RPMI7951 (cell line): ENCODE measurements around the gene PNMA8C. TPM values are rescaled to one million over a fixed set of nuclear protein-coding genes. Genes with fewer than 3 reads are reported as not detected.

Experiments used
- DNase-seq: peaks from one replicate; pipeline ENCODE4 v3.0.0-alpha.2; 2012; ENCODE audit warnings: low read depth
- total RNA-seq: library from RNA; depleted of rRNA; stranded (reverse); fragments of >200 nt; shearing (Covaris generic); gene quantifications from 2 replicates; pipeline ENCODE4 v1.2.3, GENCODE V29; 2014; rRNA removed

The PNMA8C gene
- total RNA-seq = not detected in 2 replicates

- peak; percentile 50 for DNase-seq
These were observed at the start of gene PNMA8C for GRCh38 chr19:46428239-46429135. TSS of gene PNMA8C (minus strand) at chr19:46428936. CDS start at chr19:46428359, 577 bp downstream.

- no peak for DNase-seq
These were observed 47.2 kb upstream of the PNMA8C start for GRCh38 chr19:46475986-46476385.

- no peak for DNase-seq
These were observed 45.5 kb upstream of the PNMA8C start for GRCh38 chr19:46474211-46474610.

- no peak for DNase-seq
These were observed 43.9 kb upstream of the PNMA8C start for GRCh38 chr19:46472592-46472991.

- DNase-seq = no peak
These were observed 43.2 kb upstream of the PNMA8C start for GRCh38 chr19:46471811-46472543.

GRCh38 chr19:46471116-46471733 is 42.5 kb upstream of the PNMA8C start, which contains the start of gene PNMA8A:
TSS of gene PNMA8A (minus strand) at chr19:46471563. CDS start at chr19:46471035, 528 bp downstream.
- DNase-seq = no peak

GRCh38 chr19:46470376-46470775 is 41.6 kb upstream of the PNMA8C start:
- DNase-seq = no peak

GRCh38 chr19:46469541-46470185 is 40.9 kb upstream of the PNMA8C start:
- DNase-seq = no peak

GRCh38 chr19:46466536-46467196 is 37.9 kb upstream of the PNMA8C start:
- peak; percentile 64 for DNase-seq

- DNase-seq = no peak
These were observed 34.8 kb upstream of the PNMA8C start for GRCh38 chr19:46463516-46463915.

GRCh38 chr19:46461537-46461936 is 32.8 kb upstream of the PNMA8C start:
- DNase-seq = no peak

GRCh38 chr19:46460981-46461380 is 32.2 kb upstream of the PNMA8C start:
- no peak for DNase-seq

GRCh38 chr19:46460055-46460454 is 31.3 kb upstream of the PNMA8C start:
- DNase-seq = no peak

- no peak for DNase-seq
These were observed 28.2 kb upstream of the PNMA8C start for GRCh38 chr19:46456930-46457329.

GRCh38 chr19:46454244-46454643 is 25.5 kb upstream of the PNMA8C start:
- DNase-seq = no peak

GRCh38 chr19:46453661-46454060 is 24.9 kb upstream of the PNMA8C start:
- DNase-seq = no peak

- no peak for DNase-seq
These were observed 23.4 kb upstream of the PNMA8C start for GRCh38 chr19:46452186-46452585.

GRCh38 chr19:46451352-46451751 is 22.6 kb upstream of the PNMA8C start:
- DNase-seq = peak; percentile 30

GRCh38 chr19:46450737-46451136 is 22.0 kb upstream of the PNMA8C start:
- no peak for DNase-seq

- no peak for DNase-seq
These were observed 20.5 kb upstream of the PNMA8C start for GRCh38 chr19:46449228-46449627.

- no peak for DNase-seq
These were observed 19.9 kb upstream of the PNMA8C start for GRCh38 chr19:46448601-46449000.
